Fibroblast of the aortic adventitia (primary cell): ENCODE results near the gene MLEC. TPM values are rescaled to one million over a fixed set of nuclear protein-coding genes. Genes with fewer than 3 reads are reported as not detected.
"Not testable (repeated sequence)": the region's sequence is repeated elsewhere in the genome, so short reads cannot be mapped to it uniquely, and the experiment has no call there.

Experiments used
- DNase-seq: peaks from one replicate; pipeline ENCODE4 v3.0.0-alpha.2; 2010; ENCODE audit warnings: low read depth
- H3K4me3 ChIP-seq: 2 replicates; pipeline ENCODE4 v1.5.1; 2011; ENCODE audit warnings: low read depth, mild to moderate bottlenecking, control low read depth, low read length, moderate library complexity
- total RNA-seq: library from RNA; depleted of rRNA; stranded (reverse); fragments of >200 nt; gene quantifications from 2 replicates; pipeline ENCODE4 v1.2.3, GENCODE V29; 2012; ENCODE audit warnings: low replicate concordance
- TF ChIP-seq, protein P1 (sequence below): IDR thresholded peaks from 2 replicates; pipeline ENCODE4 v1.5.1; 2011; ENCODE audit warnings: mild to moderate bottlenecking, low read length, control low read depth, inconsistent platforms; ENCODE audit not compliant: insufficient read depth

Gene MLEC
- total RNA-seq, 1 donor: 77.1 TPM

DNA sequence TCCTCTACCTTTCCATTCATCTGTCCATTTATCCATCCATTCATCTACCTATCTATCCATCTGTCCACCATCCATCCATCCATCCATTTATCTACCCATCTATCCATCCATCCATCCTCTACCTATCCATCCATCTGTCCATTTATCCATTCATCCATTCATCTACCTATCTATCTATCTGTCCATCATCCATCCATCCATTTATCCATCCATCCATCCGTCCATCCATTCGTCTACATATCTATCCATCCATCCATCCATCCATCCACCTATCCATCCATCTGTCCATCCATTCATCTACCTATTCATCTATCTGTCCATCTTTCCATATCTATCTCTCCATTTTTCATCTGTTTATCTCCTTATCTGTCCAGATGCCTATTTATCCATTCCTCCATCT, 25.5 kb upstream of the MLEC start:
- TF ChIP-seq, protein P1, sequence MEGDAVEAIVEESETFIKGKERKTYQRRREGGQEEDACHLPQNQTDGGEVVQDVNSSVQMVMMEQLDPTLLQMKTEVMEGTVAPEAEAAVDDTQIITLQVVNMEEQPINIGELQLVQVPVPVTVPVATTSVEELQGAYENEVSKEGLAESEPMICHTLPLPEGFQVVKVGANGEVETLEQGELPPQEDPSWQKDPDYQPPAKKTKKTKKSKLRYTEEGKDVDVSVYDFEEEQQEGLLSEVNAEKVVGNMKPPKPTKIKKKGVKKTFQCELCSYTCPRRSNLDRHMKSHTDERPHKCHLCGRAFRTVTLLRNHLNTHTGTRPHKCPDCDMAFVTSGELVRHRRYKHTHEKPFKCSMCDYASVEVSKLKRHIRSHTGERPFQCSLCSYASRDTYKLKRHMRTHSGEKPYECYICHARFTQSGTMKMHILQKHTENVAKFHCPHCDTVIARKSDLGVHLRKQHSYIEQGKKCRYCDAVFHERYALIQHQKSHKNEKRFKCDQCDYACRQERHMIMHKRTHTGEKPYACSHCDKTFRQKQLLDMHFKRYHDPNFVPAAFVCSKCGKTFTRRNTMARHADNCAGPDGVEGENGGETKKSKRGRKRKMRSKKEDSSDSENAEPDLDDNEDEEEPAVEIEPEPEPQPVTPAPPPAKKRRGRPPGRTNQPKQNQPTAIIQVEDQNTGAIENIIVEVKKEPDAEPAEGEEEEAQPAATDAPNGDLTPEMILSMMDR: no peak
- H3K4me3 ChIP-seq: no peak overlapping the region
- DNase-seq: no peak

DNA sequence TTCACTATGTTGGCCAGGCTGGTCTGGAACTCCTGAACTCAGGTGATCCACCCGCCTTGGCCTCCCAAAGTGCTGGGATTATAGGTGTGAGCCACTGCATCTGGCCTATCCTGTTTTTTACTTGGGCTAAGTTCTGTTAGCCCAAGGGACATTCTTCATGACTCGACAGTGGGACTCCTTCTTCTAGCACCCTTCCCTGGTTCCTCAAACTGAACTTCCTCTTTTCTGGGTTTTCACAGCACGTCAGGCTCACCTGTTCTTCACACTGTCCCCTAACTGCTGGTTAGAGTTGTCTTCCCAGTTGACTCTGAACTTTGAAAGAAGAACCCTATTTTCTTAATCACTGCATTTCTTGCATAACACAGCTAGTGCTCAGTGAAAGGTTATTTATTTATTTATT, 24.1 kb upstream of the MLEC start:
- DNase-seq: no peak
- no peak overlapping the region for H3K4me3 ChIP-seq
- TF ChIP-seq, protein P1: no peak

DNA sequence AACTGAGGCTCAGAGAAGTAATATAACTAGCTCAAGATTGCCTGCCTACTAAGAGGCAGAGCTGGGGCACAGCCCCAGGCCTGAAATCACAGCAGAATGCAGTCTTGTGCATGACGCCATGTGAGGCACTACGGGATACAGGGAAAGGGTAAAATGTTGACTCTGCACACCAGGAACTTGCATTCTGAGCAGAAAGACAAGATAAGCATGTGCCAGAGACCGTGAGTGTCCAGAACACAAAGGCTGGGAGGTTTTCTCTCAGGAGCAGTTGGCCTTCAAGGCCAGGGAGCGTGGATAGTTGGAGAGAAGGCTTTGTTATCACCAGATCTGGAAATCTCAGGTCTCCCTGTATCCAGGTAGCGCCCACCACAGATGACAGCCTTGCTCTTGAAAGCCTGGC, 23.2 kb upstream of the MLEC start:
- H3K4me3 ChIP-seq: no peak overlapping the region
- TF ChIP-seq, protein P1: no peak
- no peak for DNase-seq

DNA sequence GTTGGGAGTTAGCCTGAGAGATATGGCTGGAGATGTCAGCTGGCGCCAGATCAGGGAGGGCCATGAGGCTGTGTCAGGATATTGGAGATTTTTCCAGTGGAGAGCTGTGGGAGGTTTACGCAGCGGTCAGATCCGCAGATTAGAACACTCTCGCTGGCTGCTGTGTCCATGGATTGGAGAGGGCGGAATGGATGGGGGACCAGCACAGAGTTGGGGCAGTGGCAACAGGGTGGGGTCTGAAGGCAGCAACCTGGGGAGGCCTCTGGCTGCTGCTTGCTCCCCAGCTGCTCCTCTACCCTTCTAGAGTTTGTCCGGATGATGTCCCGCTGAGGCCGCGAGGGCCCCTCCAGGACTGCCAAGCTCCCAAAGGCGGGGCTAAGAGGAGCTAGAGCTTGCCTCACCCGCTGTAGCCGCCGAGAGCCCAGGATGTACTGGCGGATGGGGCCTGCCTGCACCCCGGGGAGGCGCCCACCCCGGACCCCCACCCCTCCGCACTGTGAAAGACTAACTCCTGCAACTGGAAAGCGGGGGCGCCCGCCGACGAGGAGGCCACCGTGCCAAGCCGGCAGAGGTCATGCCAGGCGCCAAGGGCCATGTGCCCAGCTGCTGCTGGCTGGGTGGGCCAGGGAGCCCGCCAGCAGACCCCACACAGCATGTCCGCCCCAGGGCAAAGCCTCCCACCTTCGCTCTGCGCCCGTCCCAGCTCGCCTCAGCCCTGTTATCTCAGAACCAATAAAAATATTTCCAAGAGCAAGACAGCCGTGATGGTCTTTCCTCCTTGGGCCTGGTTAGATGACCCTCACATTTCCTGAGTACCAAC, 20.2 kb upstream of the MLEC start:
- H3K4me3 ChIP-seq: no peak overlapping the region
- no peak for DNase-seq
- TF ChIP-seq, protein P1: no peak

DNA sequence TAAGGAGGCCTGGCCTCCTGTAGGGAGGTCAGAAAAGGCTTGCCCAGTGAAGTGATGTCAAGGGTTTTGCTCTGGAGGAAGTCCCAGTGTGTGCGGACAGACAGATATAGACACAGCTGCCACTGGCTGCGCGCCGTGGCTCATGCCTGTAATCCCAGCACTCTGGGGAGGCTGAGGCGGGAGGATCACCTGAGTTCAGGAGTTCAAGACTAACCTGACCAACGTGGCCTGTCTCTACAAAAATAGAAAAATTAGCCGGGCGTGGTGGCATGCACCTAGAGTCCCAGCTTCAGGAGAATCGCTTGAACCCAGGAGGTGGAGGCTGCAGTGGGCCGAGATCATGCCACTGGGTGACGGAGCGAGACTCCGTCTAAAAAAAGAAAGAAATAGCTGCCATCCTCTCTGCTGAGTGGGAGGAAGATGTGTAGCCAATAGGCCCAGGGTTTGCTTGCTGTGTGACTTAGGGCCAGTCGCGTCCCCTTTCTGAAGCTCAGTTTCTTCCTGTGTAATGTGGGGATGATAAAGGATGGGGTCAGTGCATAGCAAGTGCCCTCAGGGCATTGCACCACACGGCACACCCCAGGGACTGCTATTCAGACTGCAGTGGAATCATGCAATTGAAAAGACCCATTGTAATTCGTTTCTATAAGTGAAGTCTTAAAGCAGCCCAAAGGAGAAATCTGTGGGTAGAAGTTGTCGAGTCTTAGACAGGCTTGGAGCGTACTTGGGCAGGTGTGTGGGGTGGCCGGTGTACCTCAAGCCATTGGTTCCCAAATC, 18.7 kb upstream of the MLEC start:
- no peak overlapping the region for H3K4me3 ChIP-seq
- TF ChIP-seq, protein P1: no peak
- no peak for DNase-seq

DNA sequence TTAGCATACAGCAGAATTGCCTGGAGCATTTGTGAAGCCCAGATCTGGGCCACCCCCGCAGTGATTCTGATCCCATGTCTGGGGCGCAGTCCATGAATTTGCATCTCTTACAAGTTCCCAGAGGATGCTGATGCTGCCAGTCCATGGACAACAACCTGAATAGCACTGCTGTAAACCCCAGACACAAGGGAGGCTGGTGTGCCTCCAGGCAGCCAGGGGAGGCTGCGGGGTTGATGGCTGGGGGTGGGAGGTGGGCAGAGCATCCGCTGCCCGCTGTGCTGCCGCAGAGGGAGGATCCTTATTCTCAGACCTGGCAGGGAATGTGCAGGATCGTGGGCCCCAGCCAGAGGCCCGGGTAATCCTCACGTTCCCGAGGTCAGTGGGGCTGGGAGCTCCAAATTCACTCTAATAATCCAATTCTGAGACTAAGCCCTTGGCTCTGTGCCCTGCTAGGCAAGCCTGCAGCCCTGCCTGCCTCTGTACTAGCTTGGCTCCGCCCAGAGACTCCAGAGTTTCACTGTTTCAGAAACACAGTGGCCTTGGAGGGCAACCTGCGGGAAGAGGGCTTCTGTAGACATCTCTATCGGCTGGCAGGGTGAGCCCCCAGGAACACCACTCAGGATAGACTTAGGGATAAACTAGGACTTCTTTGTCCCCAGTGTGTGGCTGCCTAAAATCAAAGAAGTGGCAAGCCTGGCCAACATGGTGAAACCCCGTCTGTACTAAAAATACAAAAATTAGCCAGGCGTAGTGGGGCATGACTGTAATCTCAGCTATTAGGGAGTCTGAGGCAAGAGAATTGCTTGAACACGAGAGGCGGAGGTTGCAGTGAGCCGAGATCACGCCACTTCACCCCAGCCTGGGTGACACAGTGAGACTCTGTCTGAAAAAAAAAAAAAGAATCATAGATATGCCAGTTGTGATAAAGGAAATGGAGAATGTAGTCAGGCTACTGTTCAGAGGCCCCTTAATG, 17.8 kb upstream of the MLEC start:
- H3K4me3 ChIP-seq: no peak overlapping the region
- DNase-seq: peak; percentile 58

DNA sequence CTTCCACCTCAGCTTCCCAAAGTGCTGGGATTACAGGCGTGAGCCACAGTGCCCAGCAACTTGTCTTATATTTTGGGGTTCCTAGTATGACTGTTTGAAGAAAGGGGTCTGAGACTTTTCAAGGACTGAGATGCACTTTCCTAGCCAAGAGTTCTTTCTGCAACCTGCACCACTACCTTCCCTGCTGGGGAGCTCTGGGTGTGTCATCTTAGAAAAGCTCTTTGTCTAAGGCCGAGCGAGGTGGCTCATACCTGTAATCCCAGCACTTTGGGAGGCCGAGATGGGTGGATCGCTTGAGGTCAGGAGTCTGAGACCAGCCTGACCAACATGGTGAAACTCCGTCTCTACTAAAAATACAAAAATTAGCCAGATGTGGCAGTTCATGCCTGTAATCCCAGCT, 16.7 kb upstream of the MLEC start:
- H3K4me3 ChIP-seq, DNase-seq: not testable (repeated sequence)

More for the DNA sequence above, 17.8 kb upstream of the MLEC start:
- TF ChIP-seq, protein P1: no peak
